HG02938 (cell line): ENCODE results near the gene RETREG1.
"Not testable (repeated sequence)": the region's sequence is repeated elsewhere in the genome, so short reads cannot be mapped to it uniquely, and the experiment has no call there.

Source experiments
- ATAC-seq: cut with Tn5 transposase; IDR thresholded peaks from one replicate; pipeline ENCODE4 v1.9.1; 2021; ENCODE audit warnings: mild to moderate bottlenecking, moderate library complexity; ENCODE audit not compliant: unreplicated experiment

The RETREG1 gene

GRCh38 chr5:16461782-16462181 lies 155.0 kb downstream of the RETREG1 start:
- no peak for ATAC-seq

- no peak for ATAC-seq
Observed at GRCh38 chr5:16461026-16461425, 155.8 kb downstream of the RETREG1 start.

GRCh38 chr5:16459451-16459850 lies 157.3 kb downstream of the RETREG1 start:
- no peak for ATAC-seq

GRCh38 chr5:16457853-16458252 lies 158.9 kb downstream of the RETREG1 start:
- no peak for ATAC-seq

GRCh38 chr5:16457451-16457850 lies 159.3 kb downstream of the RETREG1 start:
- no peak for ATAC-seq

GRCh38 chr5:16456103-16456832 lies 160.5 kb downstream of the RETREG1 start:
- peak; percentile 78 for ATAC-seq

- ATAC-seq: no peak
Observed at GRCh38 chr5:16455668-16456067, 161.1 kb downstream of the RETREG1 start.

GRCh38 chr5:16454686-16455085 lies 162.1 kb downstream of the RETREG1 start:
- ATAC-seq: no peak

- ATAC-seq: no peak
Observed at GRCh38 chr5:16453609-16454008, 163.2 kb downstream of the RETREG1 start.

- peak; percentile 71 for ATAC-seq
Observed at GRCh38 chr5:16450163-16450562, 166.6 kb downstream of the RETREG1 start.

GRCh38 chr5:16446993-16447392 lies 169.8 kb downstream of the RETREG1 start:
- no peak for ATAC-seq

- ATAC-seq: no peak
Observed at GRCh38 chr5:16437977-16438376, 178.8 kb downstream of the RETREG1 start.

- not testable (repeated sequence) for ATAC-seq
Observed at GRCh38 chr5:16436065-16436682, 180.6 kb downstream of the RETREG1 start.

- ATAC-seq: no peak
Observed at GRCh38 chr5:16431490-16431889, 185.3 kb downstream of the RETREG1 start.

- no peak for ATAC-seq
Observed at GRCh38 chr5:16430349-16431089, 186.3 kb downstream of the RETREG1 start.

GRCh38 chr5:16428359-16428758 lies 188.4 kb downstream of the RETREG1 start:
- no peak for ATAC-seq

GRCh38 chr5:16427587-16427986 lies 189.2 kb downstream of the RETREG1 start:
- no peak for ATAC-seq
